HUDEP-2 (cell line): ENCODE results near the gene NUP88.
A peak's percentile ranks its signal among the peaks of the same experiment; 100 is the strongest.
"Not testable (repeated sequence)": the region's sequence is repeated elsewhere in the genome, so short reads cannot be mapped to it uniquely, and the experiment has no call there.

Experiments
- DNase-seq, 76 experiments: peaks; one replicate each; lab custom pipeline; 2025; ENCODE audit not compliant: unreplicated experiment in 76 of 76; lab: John Stamatoyannopoulos, UW

NUP88 gene

GRCh38 chr17:5419356-5419958 is at the start of gene NUP88:
Gene NUP88, minus strand, starts transcription at chr17:5419662. Its CDS starts 12 bp downstream, at chr17:5419650.
- DNase-seq, result peak; percentile 35 to 97 (median 93)

- DNase-seq, result peak in 7 of 76 experiments; percentile 2 to 30 (median 9)
Measured at GRCh38 chr17:5468075-5468473, 48.6 kb upstream of the NUP88 start.

GRCh38 chr17:5467416-5467815 is 48.0 kb upstream of the NUP88 start:
- DNase-seq, result no peak

GRCh38 chr17:5466295-5466694 is 46.8 kb upstream of the NUP88 start:
- no peak for DNase-seq

- DNase-seq, result no peak
Measured at GRCh38 chr17:5464717-5465507, 45.5 kb upstream of the NUP88 start.

GRCh38 chr17:5446786-5447185 is 27.3 kb upstream of the NUP88 start:
- no peak for DNase-seq

GRCh38 chr17:5444209-5444608 is 24.7 kb upstream of the NUP88 start:
- no peak for DNase-seq

- no peak for DNase-seq
Measured at GRCh38 chr17:5443728-5444127, 24.3 kb upstream of the NUP88 start.

GRCh38 chr17:5439446-5439764 is 19.9 kb upstream of the NUP88 start:
- no peak for DNase-seq

GRCh38 chr17:5438716-5439445 is 19.4 kb upstream of the NUP88 start, which contains the start of gene C1QBP:
Gene C1QBP, minus strand, starts transcription at chr17:5439155. Its CDS starts 82 bp downstream, at chr17:5439073.
- peak in 74 of 76 experiments; percentile 42 to 94 (median 84) for DNase-seq

GRCh38 chr17:5437721-5438317 is 18.4 kb upstream of the NUP88 start:
- DNase-seq, result no peak

- peak in 2 of 76 experiments; percentile 4 to 19 for DNase-seq
Measured at GRCh38 chr17:5435781-5436315, 16.4 kb upstream of the NUP88 start.

GRCh38 chr17:5434984-5435383 is 15.5 kb upstream of the NUP88 start:
- DNase-seq, result peak in 8 of 76 experiments; percentile 8 to 29 (median 15)

GRCh38 chr17:5431949-5432556 is 12.6 kb upstream of the NUP88 start:
- DNase-seq, result no peak

GRCh38 chr17:5431234-5431633 is 11.8 kb upstream of the NUP88 start:
- not testable (repeated sequence) for DNase-seq

- no peak for DNase-seq
Measured at GRCh38 chr17:5430413-5430999, 11.0 kb upstream of the NUP88 start.

- DNase-seq, result no peak
Measured at GRCh38 chr17:5429191-5429887, 9.9 kb upstream of the NUP88 start.

GRCh38 chr17:5425826-5426225 is 6.4 kb upstream of the NUP88 start:
- no peak for DNase-seq

GRCh38 chr17:5424909-5425308 is 5.4 kb upstream of the NUP88 start:
- no peak for DNase-seq
